NCI-H226 (cell line): Measurements from ENCODE around the gene OR4B1.
"Not testable (repeated sequence)": the region's sequence is repeated elsewhere in the genome, so short reads cannot be mapped to it uniquely, and the experiment has no call there.

ENCODE experiments used
- DNase-seq: peaks from one replicate; pipeline ENCODE4 v3.0.0-alpha.2; 2015

The OR4B1 gene

GRCh38 chr11:48216510-48216909, at the start of gene OR4B1:
Gene OR4B1, plus strand, starts transcription at chr11:48216810. Its CDS starts 0 bp downstream, at chr11:48216810.
- no peak for DNase-seq

- DNase-seq = peak; percentile 16
Measured at GRCh38 chr11:48167380-48167779, 49.2 kb upstream of the OR4B1 start.

- no peak for DNase-seq
Measured at GRCh38 chr11:48168815-48169214, 47.8 kb upstream of the OR4B1 start.

- DNase-seq = no peak
Measured at GRCh38 chr11:48169259-48169658, 47.4 kb upstream of the OR4B1 start.

GRCh38 chr11:48169717-48170116, 46.9 kb upstream of the OR4B1 start:
- no peak for DNase-seq

- DNase-seq = no peak
Measured at GRCh38 chr11:48170241-48171233, 46.1 kb upstream of the OR4B1 start.

- peak; percentile 15 for DNase-seq
Measured at GRCh38 chr11:48172818-48173609, 43.6 kb upstream of the OR4B1 start.

- DNase-seq = no peak
Measured at GRCh38 chr11:48177661-48178060, 38.9 kb upstream of the OR4B1 start.

GRCh38 chr11:48180627-48181026, 36.0 kb upstream of the OR4B1 start:
- no peak for DNase-seq

- DNase-seq = no peak
Measured at GRCh38 chr11:48182860-48183526, 33.6 kb upstream of the OR4B1 start.

- DNase-seq = no peak
Measured at GRCh38 chr11:48184452-48184851, 32.2 kb upstream of the OR4B1 start.

- not testable (repeated sequence) for DNase-seq
Measured at GRCh38 chr11:48190906-48191654, 25.5 kb upstream of the OR4B1 start.

- DNase-seq = peak; percentile 85
Measured at GRCh38 chr11:48193876-48194275, 22.7 kb upstream of the OR4B1 start.

- no peak for DNase-seq
Measured at GRCh38 chr11:48207881-48208280, 8.7 kb upstream of the OR4B1 start.

- DNase-seq = no peak
Measured at GRCh38 chr11:48210052-48210451, 6.6 kb upstream of the OR4B1 start.

GRCh38 chr11:48228761-48229160, 12.2 kb downstream of the OR4B1 start:
- DNase-seq = no peak

- DNase-seq = not testable (repeated sequence)
Measured at GRCh38 chr11:48230057-48230456, 13.4 kb downstream of the OR4B1 start.

GRCh38 chr11:48237727-48238126, 21.1 kb downstream of the OR4B1 start:
- no peak for DNase-seq

GRCh38 chr11:48242501-48242900, 25.9 kb downstream of the OR4B1 start:
- no peak for DNase-seq

GRCh38 chr11:48244804-48245203, 28.2 kb downstream of the OR4B1 start, which contains the start of gene OR4X2:
Gene OR4X2, plus strand, starts transcription at chr11:48245104. Its CDS starts 0 bp downstream, at chr11:48245104.
- no peak for DNase-seq

- no peak for DNase-seq
Measured at GRCh38 chr11:48248902-48249301, 32.3 kb downstream of the OR4B1 start.

- no peak for DNase-seq
Measured at GRCh38 chr11:48261600-48261999, 45.0 kb downstream of the OR4B1 start.
